ENCODE data around the gene MAP4K2. TPM values are rescaled to one million over a fixed set of nuclear protein-coding genes. Genes with fewer than 3 reads are reported as not detected.
A peak's percentile ranks its signal among the peaks of the same experiment; 100 is the strongest.

MAP4K2 gene
- total and polyA plus RNA-seq, 2 of the 8 experiments (the other 6 are each of a cell fraction or from before 2014, with no cell fraction given) = 20.1 to 20.7 TPM

- Histone ChIP-seq H3K4me1 (replicated peaks in 1 of 4; ENCODE audit: control insufficient read depth in 3 of 4, insufficient read depth in 4 of 4, low read length in 3 of 4) (peaks cover 26 to 73% (median 62%) of the 10 kb centered on the region in 4 experiments), H2BK120ac (replicated peaks; ENCODE audit: low read depth, low read length) (peak overlapping the region; percentile 77), H3K23me2 (ENCODE audit: low read depth, low read length) (no peaks in the 10 kb centered on the region), H2BK15ac (ENCODE audit: low read length) (peak overlapping the region; percentile 88), H4K20me1 (replicated peaks in 1 of 2; ENCODE audit: control insufficient read depth in 1 of 2, insufficient read depth in 2 of 2, low read length in 2 of 2) (peaks cover 7 to 14% of the 10 kb centered on the region in 2 experiments), H4K8ac (ENCODE audit: extremely low read depth, insufficient read depth, low read length) (no peak overlapping the region), H3K18ac (ENCODE audit: extremely low read depth, low read length) (peak overlapping the region; percentile 99), H2BK5ac (ENCODE audit: low read depth, low read length) (peak overlapping the region; percentile 100), H3K14ac (ENCODE audit: insufficient read length) (no peak overlapping the region), H3K4me2 (ENCODE audit: insufficient read depth in 1 of 2, low read depth in 2 of 2, low read length in 2 of 2) (peak overlapping the region; percentile 56 to 70), H4K91ac (replicated peaks; ENCODE audit: insufficient read length, low read length) (peak overlapping the region; percentile 94), H3K9me3 (ENCODE audit: insufficient read depth in 2 of 2, low read depth in 1 of 2, low read length in 1 of 2) (no peaks in the 10 kb centered on the region), H2BK20ac (ENCODE audit: low read length) (peak overlapping the region; percentile 99), H3K4me3 (ENCODE audit: extremely low read depth in 1 of 4, insufficient read depth in 2 of 4, low read depth in 3 of 4, low read length in 4 of 4) (peak overlapping the region in 3 of 4 experiments; percentile 14 to 36 (median 29); a peak in 4 of 8 replicates), H3K79me1 (ENCODE audit: low read depth, low read length) (peaks cover 3% of the 10 kb centered on the region), H3K56ac (replicated peaks; ENCODE audit: insufficient read length, low read depth, low read length) (no peak overlapping the region), H3K27me3 (replicated peaks in 1 of 4; ENCODE audit: control insufficient read depth in 3 of 4, extremely low read depth in 1 of 4, insufficient read depth in 3 of 4, low read length in 3 of 4) (no peaks in the 10 kb centered on the region), H4K5ac (ENCODE audit: insufficient read length, low read depth, low read length) (peak overlapping the region; percentile 58), H3K79me2 (ENCODE audit: control insufficient read depth in 1 of 2, insufficient read depth in 2 of 2, low read length in 2 of 2) (peaks cover 0 to 9% of the 10 kb centered on the region in 2 experiments; a peak in 1 of 4 replicates), H2BK12ac (ENCODE audit: low read depth, low read length) (peak overlapping the region; percentile 99), H2AK5ac (ENCODE audit: low read depth, low read length) (peak overlapping the region; percentile 99; the same call in 1 of the 2 replicates), H3K4ac (replicated peaks; ENCODE audit: insufficient read length, low read depth, low read length) (peak overlapping the region; percentile 42), H3K9ac (replicated peaks in 1 of 4; ENCODE audit: extremely low read depth in 1 of 4, low read depth in 3 of 4, low read length in 3 of 4) (peak overlapping the region in 2 of 4 experiments; percentile 51 to 56; a peak in 5 of 7 replicates), H3K36me3 (ENCODE audit: control insufficient read depth in 2 of 4, insufficient read depth in 4 of 4, low read length in 3 of 4) (peaks cover 14 to 38% (median 27%) of the 10 kb centered on the region in 4 experiments), H2AFZ (ENCODE audit: low read length) (no peak overlapping the region), H3K27ac (ENCODE audit: low read depth, low read length) (peak overlapping the region; percentile 86), H3K23ac (ENCODE audit: insufficient read length) (no peak overlapping the region)
- FAIRE-seq = no peak
- 34% methylated on average over 5 of the region's 5 CpGs; no CpG with 5 or more reads in 1 of the 2 experiments for WGBS, 2 experiments (ENCODE audit: extremely low coverage in 1 of 2, insufficient coverage in 1 of 2, insufficient read length in 1 of 2, insufficient replicate concordance in 2 of 2, low coverage in 1 of 2, low lambda C conversion rate in 2 of 2, missing lambda C conversion rate in 1 of 2)
- DNase-seq (ENCODE audit: low read depth in 1 of 2, low spot score in 2 of 2) = no peak
- CTCF ChIA-PET (ENCODE audit: partially characterized antibody) = interaction anchor here (0.5 to 23.6 kb wide), 8 partner anchors 8 to 313 kb away, joined by 3 to 376 read pairs (median 4); partner anchors contain the start of gene RASGRP2
- POLR2A ChIA-PET (ENCODE audit: partially characterized antibody) = interaction anchor here (0.6 to 42.9 kb wide), 12 partner anchors 3 to 374 kb away, joined by 3 to 1087 read pairs (median 3); partner anchors contain the start of genes PYGM, RASGRP2 and SF1
- TF ChIP-seq HDAC6 (IDR thresholded peaks at IDR 0.05; ENCODE audit: low read depth, low read length) (no peak), GTF2F1 (IDR thresholded peaks at IDR 0.05; ENCODE audit: borderline replicate concordance, low read depth, low read length) (no peak), POLR2AphosphoS5 (IDR thresholded peaks at IDR 0.05; ENCODE audit: low read depth, low read length) (peak; percentile 77; the same call in 1 of the 2 replicates), TEAD4 (IDR thresholded peaks at IDR 0.05; ENCODE audit: low read depth, low read length) (no peak), POLR2A (IDR thresholded peaks at IDR 0.05; ENCODE audit: control extremely low read depth in 1 of 2, low read depth in 2 of 2, low read length in 2 of 2) (peak in 1 of 2 experiments; percentile 46; a peak in 2 of 3 replicates)
Observed at GRCh38 chr11:64762277-64762673, 40.7 kb downstream of the MAP4K2 start.

All from H1 (cell line).